K562 (cell line): ENCODE measurements around the gene NT5C. TPM values are rescaled to one million over a fixed set of nuclear protein-coding genes. Genes with fewer than 3 reads are reported as not detected.

Experiments used
- BACH1 ChIP-seq: fragments of 200-800 bp; sonication (Bioruptor generic); IDR thresholded peaks from 2 replicates; pipeline ENCODE4 v1.6.1; 2016; ENCODE audit warnings: missing genetic modification characterization, missing compliant biosample characterization
- DACH1 ChIP-seq: fragments of 450-650 bp; IDR thresholded peaks from 2 replicates; pipeline ENCODE4 v1.6.1; 2018; ENCODE audit not compliant: partially characterized antibody
- ELF2 ChIP-seq: fragments of 250-450 bp; sonication (Bioruptor Pico); IDR thresholded peaks from 2 replicates; pipeline ENCODE4 v1.5.0; 2021; ENCODE audit warnings: mild to moderate bottlenecking
- ETV6 ChIP-seq, 3 experiments: fragments of 150-350 bp in 1 of 3; sonication (generic) in 1 of 3; formaldehyde crosslinking in 1 of 3; IDR thresholded peaks; 2 replicates each; pipeline versions ENCODE4 v1.6.1 to v1.8.0; 2014 to 2022; ENCODE audit warnings: borderline replicate concordance in 2 of 3, low read depth in 2 of 3, antibody characterized with exemption in 1 of 3, low read length in 1 of 3, mild to moderate bottlenecking in 1 of 3, missing genetic modification reagents in 1 of 3
- GTF2A2 ChIP-seq: IDR thresholded peaks from 2 replicates; pipeline ENCODE4 v1.6.1; 2016; ENCODE audit warnings: mild to moderate bottlenecking, missing genetic modification characterization, missing compliant biosample characterization
- GTF2F1 ChIP-seq: IDR thresholded peaks from 2 replicates; pipeline ENCODE4 v1.6.1; 2011; ENCODE audit warnings: low read depth, low read length, improper control_type of control experiment
- HOMEZ ChIP-seq: fragments of 250-450 bp; sonication (Bioruptor Pico); IDR thresholded peaks from 2 replicates; pipeline ENCODE4 v1.4.0; 2020; ENCODE audit warnings: mild to moderate bottlenecking, moderate library complexity
- KDM4B ChIP-seq, 2 experiments: fragments of 450-650 bp in 1 of 2; sonication (generic) in 1 of 2; IDR thresholded peaks; 2 replicates each; pipeline ENCODE4 v1.6.1; 2016 to 2017; ENCODE audit warnings: borderline replicate concordance in 2 of 2, antibody characterized with exemption in 1 of 2, low read depth in 1 of 2, mild to moderate bottlenecking in 1 of 2
- MECOM ChIP-seq: fragments of 250-450 bp; sonication (Bioruptor Pico); IDR thresholded peaks from 2 replicates; pipeline ENCODE4 v1.8.0; 2022; ENCODE audit warnings: inconsistent platforms
- NR0B1 ChIP-seq: fragments of 450-650 bp; IDR thresholded peaks from one replicate; pipeline ENCODE4 v1.6.1; 2018; ENCODE audit warnings: mild to moderate bottlenecking, moderate library complexity; ENCODE audit not compliant: partially characterized antibody
- NR1H2 ChIP-seq: sonication (generic); formaldehyde crosslinking; IDR thresholded peaks from 2 replicates; pipeline ENCODE4 v1.4.0; 2020; ENCODE audit warnings: mild to moderate bottlenecking, missing genetic modification reagents
- PHF21A ChIP-seq: fragments of 450-650 bp; IDR thresholded peaks from 2 replicates; pipeline ENCODE4 v1.6.1; 2017; ENCODE audit warnings: low read depth, borderline replicate concordance
- POLR3G ChIP-seq: IDR thresholded peaks from 2 replicates; pipeline ENCODE4 v1.6.1; 2011; ENCODE audit not compliant: insufficient read length, insufficient replicate concordance; ENCODE audit errors: extremely low read depth
- PTBP1 ChIP-seq: fragments of 200-400 bp; formaldehyde crosslinking; IDR thresholded peaks from 2 replicates; pipeline ENCODE4 v1.6.1; 2017; ENCODE audit warnings: low read depth, low read length
- RCOR1 ChIP-seq, 2 experiments: IDR thresholded peaks; 2 replicates each; pipeline ENCODE4 v1.6.1; 2012; ENCODE audit warnings: low read depth in 2 of 2, low read length in 2 of 2, borderline replicate concordance in 1 of 2, improper control_type of control experiment in 1 of 2
- SLC30A9 ChIP-seq: fragments of 250-450 bp; sonication (Bioruptor Pico); IDR thresholded peaks from 2 replicates; pipeline ENCODE4 v1.8.0; 2022; ENCODE audit warnings: mild to moderate bottlenecking, moderate library complexity
- SMARCA4 ChIP-seq: fragments of 450-650 bp; IDR thresholded peaks from 2 replicates; pipeline ENCODE4 v1.6.1; 2016
- SMARCE1 ChIP-seq: fragments of 450-650 bp; IDR thresholded peaks from 2 replicates; pipeline ENCODE4 v1.7.1; 2016; ENCODE audit warnings: mild to moderate bottlenecking
- ZBED1 ChIP-seq: IDR thresholded peaks from 2 replicates; pipeline ENCODE4 v1.6.1; 2014
- ZNF282 ChIP-seq: sonication (generic); formaldehyde crosslinking; IDR thresholded peaks from 2 replicates; pipeline ENCODE4 v1.8.1; 2023; ENCODE audit warnings: missing genetic modification reagents
- ZNF780A ChIP-seq: fragments of 250-450 bp; sonication (Bioruptor Pico); IDR thresholded peaks from 2 replicates; pipeline ENCODE4 v1.5.0; 2021; ENCODE audit warnings: mild to moderate bottlenecking
- polyA plus RNA-seq, 8 experiments: library from polyadenylated mRNA; depleted of rRNA in 4 of 8; stranded (reverse) in 5 of 8; unstranded in 3 of 8; fragments of >200 nt; fragmentation: Nextera tagmentation in 2 of 8; fragmentation: Illumina TruSeq in 1 of 8; extraction: Ambion mirVana in 2 of 8; extraction: Trizol in 1 of 8; gene quantifications; 2 replicates each; pipeline versions ENCODE4 v1.2.1 to v1.2.3, GENCODE V29; 2011 to 2014; ENCODE audit warnings: inconsistent platforms in 1 of 8, missing spikeins in 1 of 8
- total RNA-seq, 7 experiments: library from RNA; depleted of rRNA in 6 of 7; stranded (reverse); fragments of >200 nt in 6 of 7; fragmentation: Illumina TruSeq in 2 of 7; extraction: Trizol in 2 of 7; gene quantifications; 2 replicates each; pipeline versions ENCODE4 v1.2.1 to v1.2.3, GENCODE V29; 2011 to 2021; ENCODE audit warnings: low replicate concordance in 1 of 7
- TF ChIP-seq, protein P1 (sequence below): sonication (generic); formaldehyde crosslinking; IDR thresholded peaks from 2 replicates; pipeline ENCODE4 v1.8.1; 2023; ENCODE audit warnings: mild to moderate bottlenecking, missing genetic modification reagents
- TF ChIP-seq, protein P2 (sequence below): sonication (generic); formaldehyde crosslinking; IDR thresholded peaks from 2 replicates; pipeline ENCODE4 v1.8.0; 2022; ENCODE audit warnings: missing genetic modification reagents, mild to moderate bottlenecking, borderline replicate concordance

NT5C gene
- total and polyA plus RNA-seq, 9 of the 15 experiments (the other 6 are each of a cell fraction or from before 2014, with no cell fraction given): 2.9 to 205 (median 45.0) TPM

DNA sequence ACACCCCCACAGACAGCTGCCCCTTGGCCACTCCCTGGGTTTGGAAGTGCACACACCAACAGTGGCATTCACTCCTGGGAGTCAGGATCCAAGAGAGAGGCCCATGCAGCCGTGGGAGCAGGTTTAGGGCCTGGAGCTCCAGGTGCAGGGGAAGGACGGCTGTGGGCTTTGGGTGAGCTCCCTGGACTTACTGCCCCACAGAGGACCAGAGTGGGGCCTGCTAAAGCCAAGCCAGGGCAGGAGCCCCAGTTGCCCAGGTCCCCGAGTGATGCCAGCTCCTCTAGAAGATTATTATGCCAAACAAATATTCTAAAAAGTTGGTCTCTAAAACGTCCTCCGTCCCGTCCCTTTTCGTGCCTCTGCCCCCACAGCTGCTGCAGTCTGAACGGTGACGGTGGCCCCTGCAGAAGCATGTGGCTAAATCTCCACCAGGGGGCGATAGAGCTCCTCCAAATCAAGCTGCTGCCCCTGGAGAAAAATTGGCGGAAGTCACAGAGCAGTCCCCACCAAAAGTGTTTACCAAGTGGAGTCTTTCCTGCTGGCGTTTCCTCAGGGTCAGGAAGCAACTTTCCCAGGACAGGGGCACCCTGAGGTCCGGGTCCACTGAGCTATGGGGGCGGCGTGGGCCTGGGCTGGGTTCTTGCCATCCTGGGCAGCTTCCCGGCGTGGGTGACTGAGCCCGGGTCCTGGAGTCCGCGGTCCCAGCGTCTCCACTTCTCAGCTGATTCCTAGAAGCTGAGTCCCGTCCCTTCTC lies 17.6 kb downstream of the NT5C start (continued):
- TF ChIP-seq RCOR1 (IDR thresholded peaks at IDR 0.05; ENCODE audit: borderline replicate concordance in 1 of 2, low read depth in 2 of 2, low read length in 2 of 2) (peak in 1 of 2 experiments; percentile 44; a peak in 1 of 4 replicates), MECOM (no peak), ZBED1 (no peak), SMARCA4 (0 out of 2 replicates have a peak, but pooled peaks have one; percentile 26), SMARCE1 (no peak), BACH1 (tag) (no peak), KDM4B (IDR thresholded peaks at IDR 0.05; ENCODE audit: borderline replicate concordance in 2 of 2, low read depth in 1 of 2) (no peak), HOMEZ (CRISPR knock-in tag) (no peak), NR1H2 (no peak), PHF21A (no peak), ZNF780A (CRISPR knock-in tag) (no peak), POLR3G (no peak), DACH1 (no peak), PTBP1 (no peak), GTF2F1 (no peak), NR0B1 (no peak), GTF2A2 (tag) (no peak), ELF2 (CRISPR knock-in tag) (0 out of 2 replicates have a peak, but pooled peaks have one; percentile 25), SLC30A9 (CRISPR knock-in tag) (no peak), ETV6 (IDR thresholded peaks at IDR 0.05; ENCODE audit: borderline replicate concordance in 1 of 2, low read depth in 2 of 2, low read length in 1 of 2) (peak; percentile 42 to 50; a peak in 1 of 4 replicates), ETV6 (CRISPR knock-in tag; IDR thresholded peaks at IDR 0.05; ENCODE audit: borderline replicate concordance) (no peak), ZNF282 (no peak)
- TF ChIP-seq, protein P1, sequence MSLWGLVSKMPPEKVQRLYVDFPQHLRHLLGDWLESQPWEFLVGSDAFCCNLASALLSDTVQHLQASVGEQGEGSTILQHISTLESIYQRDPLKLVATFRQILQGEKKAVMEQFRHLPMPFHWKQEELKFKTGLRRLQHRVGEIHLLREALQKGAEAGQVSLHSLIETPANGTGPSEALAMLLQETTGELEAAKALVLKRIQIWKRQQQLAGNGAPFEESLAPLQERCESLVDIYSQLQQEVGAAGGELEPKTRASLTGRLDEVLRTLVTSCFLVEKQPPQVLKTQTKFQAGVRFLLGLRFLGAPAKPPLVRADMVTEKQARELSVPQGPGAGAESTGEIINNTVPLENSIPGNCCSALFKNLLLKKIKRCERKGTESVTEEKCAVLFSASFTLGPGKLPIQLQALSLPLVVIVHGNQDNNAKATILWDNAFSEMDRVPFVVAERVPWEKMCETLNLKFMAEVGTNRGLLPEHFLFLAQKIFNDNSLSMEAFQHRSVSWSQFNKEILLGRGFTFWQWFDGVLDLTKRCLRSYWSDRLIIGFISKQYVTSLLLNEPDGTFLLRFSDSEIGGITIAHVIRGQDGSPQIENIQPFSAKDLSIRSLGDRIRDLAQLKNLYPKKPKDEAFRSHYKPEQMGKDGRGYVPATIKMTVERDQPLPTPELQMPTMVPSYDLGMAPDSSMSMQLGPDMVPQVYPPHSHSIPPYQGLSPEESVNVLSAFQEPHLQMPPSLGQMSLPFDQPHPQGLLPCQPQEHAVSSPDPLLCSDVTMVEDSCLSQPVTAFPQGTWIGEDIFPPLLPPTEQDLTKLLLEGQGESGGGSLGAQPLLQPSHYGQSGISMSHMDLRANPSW (CRISPR knock-in tag): peak; percentile 94; the same call in 1 of the 2 replicates
- TF ChIP-seq, protein P2, sequence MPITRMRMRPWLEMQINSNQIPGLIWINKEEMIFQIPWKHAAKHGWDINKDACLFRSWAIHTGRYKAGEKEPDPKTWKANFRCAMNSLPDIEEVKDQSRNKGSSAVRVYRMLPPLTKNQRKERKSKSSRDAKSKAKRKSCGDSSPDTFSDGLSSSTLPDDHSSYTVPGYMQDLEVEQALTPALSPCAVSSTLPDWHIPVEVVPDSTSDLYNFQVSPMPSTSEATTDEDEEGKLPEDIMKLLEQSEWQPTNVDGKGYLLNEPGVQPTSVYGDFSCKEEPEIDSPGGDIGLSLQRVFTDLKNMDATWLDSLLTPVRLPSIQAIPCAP (CRISPR knock-in tag): no peak
